Measurements from ENCODE around the gene ZNF578.
"Not testable (repeated sequence)": the region's sequence is repeated elsewhere in the genome, so short reads cannot be mapped to it uniquely, and the experiment has no call there.

The ZNF578 gene

GRCh38 chr19:52561611-52562010, 108.3 kb downstream of the ZNF578 start:
- DNase-seq (ENCODE audit: low read depth), result not testable (repeated sequence)
